Measurements from ENCODE around the gene C2CD4A.
"Not testable (repeated sequence)": the region's sequence is repeated elsewhere in the genome, so short reads cannot be mapped to it uniquely, and the experiment has no call there.

Gene C2CD4A

DNA sequence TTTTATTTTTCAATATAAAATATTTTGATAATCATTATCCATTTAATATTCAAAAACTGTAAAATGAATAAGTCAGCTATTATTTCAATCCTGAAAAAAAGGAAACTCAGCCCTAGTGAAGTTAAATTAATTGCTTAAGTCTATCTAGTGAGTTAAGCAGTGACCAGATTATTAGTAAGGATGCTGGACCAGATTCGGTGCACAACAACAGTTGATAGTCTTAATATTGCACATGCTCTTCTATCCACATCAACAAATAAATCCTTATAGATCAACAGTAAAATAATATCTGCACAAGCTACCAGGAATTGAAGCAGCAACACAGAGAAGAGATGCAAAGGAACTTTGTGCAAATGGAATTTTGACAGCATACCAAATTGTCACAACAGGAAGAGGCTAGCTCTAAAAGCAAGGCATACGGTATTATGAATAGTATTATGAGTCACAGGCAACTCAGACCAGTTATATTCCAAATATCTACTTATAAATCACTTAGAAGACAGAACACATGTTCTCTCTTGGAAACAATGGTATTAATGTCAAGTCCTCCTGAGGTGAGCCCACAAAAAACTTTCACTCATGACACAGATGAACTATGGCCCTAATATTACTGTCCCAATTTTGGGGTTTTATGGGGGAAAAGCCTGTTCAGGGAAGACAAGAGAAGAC is 31.4 kb upstream of the C2CD4A start:
- TF ChIP-seq, protein P1, sequence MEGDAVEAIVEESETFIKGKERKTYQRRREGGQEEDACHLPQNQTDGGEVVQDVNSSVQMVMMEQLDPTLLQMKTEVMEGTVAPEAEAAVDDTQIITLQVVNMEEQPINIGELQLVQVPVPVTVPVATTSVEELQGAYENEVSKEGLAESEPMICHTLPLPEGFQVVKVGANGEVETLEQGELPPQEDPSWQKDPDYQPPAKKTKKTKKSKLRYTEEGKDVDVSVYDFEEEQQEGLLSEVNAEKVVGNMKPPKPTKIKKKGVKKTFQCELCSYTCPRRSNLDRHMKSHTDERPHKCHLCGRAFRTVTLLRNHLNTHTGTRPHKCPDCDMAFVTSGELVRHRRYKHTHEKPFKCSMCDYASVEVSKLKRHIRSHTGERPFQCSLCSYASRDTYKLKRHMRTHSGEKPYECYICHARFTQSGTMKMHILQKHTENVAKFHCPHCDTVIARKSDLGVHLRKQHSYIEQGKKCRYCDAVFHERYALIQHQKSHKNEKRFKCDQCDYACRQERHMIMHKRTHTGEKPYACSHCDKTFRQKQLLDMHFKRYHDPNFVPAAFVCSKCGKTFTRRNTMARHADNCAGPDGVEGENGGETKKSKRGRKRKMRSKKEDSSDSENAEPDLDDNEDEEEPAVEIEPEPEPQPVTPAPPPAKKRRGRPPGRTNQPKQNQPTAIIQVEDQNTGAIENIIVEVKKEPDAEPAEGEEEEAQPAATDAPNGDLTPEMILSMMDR (IDR thresholded peaks at IDR 0.05; ENCODE audit: low read depth, low read length, missing control alignments): no peak
- no peak overlapping the region for H3K4me3 ChIP-seq (replicated peaks; ENCODE audit: low read depth, low read length)
- DNase-seq (ENCODE audit: extremely low read depth, low read depth): peak; percentile 42

DNA sequence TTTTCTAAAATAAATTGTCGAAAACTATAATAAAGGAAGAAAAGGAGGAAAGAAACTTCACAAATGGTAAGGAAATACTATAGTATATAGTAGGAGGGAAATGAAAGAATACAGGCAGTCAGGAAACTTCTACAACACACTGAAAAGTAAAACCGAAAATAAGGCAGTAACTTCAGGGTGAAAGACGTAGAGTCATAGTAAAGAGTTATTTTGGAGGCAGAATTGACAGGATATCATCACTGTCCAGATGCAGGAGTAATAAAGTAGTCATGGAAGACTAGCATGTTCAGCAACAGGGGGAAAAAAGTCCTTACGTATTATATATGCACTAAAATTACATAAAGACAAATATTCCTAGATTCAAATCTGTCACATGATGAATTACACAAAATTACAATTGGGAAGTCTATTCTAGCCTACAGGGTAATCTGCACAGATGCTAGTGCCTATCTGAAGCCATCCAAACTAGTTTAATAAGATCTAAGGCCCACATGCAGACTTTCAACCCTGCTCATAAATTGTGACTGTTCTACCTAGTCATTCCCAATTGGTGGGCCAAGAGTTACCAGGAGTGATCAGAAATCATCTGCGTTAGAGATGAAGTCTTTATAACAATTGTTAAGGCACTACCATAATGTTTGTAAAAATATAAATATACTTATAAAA is 20.6 kb upstream of the C2CD4A start:
- H3K4me3 ChIP-seq (replicated peaks; ENCODE audit: low read depth, low read length): no peak overlapping the region
- TF ChIP-seq, protein P1 (IDR thresholded peaks at IDR 0.05; ENCODE audit: low read depth, low read length, missing control alignments): no peak
- DNase-seq (ENCODE audit: extremely low read depth, low read depth): no peak

DNA sequence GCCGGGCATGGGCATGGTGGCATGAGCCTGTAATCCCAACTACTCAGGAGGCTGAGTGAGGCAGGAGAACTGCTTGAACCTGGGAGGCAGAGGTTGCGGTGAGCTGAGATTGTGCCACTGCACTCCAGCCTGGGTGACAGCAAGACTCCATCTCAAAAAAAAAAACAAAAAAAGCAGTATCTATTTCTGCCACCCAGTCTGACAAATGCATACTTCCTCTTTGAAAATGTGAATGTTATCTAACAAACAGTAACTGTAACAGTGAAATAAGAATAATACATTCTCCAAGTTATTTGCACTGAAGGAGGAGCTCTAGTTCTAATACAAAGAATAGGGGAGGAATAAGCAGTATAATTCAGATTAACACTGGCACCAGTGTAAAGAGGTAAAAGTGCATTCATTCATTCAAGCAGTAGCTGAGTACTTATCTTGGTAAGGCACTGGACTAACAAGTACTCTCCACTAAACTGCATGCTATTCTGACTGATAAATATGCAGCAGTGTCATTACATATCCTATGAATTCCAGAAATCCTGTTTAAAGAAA is 19.4 kb upstream of the C2CD4A start:
- DNase-seq (ENCODE audit: extremely low read depth, low read depth): no peak
- H3K4me3 ChIP-seq (replicated peaks; ENCODE audit: low read depth, low read length): no peak overlapping the region
- TF ChIP-seq, protein P1 (IDR thresholded peaks at IDR 0.05; ENCODE audit: low read depth, low read length, missing control alignments): no peak

DNA sequence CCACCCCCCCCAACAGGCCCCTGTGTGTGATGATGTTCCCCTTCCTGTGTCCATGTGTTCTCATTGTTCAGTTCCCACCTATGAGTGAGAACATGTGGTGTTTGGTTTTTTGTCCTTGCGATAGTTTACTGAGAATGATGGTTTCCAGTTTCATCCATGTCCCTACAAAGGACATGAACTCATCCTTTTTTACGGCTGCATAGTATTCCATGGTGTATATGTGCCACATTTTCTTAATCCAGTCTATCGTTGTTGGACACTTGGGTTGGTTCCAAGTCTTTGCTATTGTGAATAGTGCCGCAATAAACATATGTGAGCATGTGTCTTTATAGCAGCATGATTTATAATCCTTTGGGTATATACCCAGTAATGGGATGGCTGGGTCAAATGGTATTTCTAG is 18.5 kb upstream of the C2CD4A start:
- H3K4me3 ChIP-seq (replicated peaks; ENCODE audit: low read depth, low read length); DNase-seq (ENCODE audit: extremely low read depth, low read depth): not testable (repeated sequence)

DNA sequence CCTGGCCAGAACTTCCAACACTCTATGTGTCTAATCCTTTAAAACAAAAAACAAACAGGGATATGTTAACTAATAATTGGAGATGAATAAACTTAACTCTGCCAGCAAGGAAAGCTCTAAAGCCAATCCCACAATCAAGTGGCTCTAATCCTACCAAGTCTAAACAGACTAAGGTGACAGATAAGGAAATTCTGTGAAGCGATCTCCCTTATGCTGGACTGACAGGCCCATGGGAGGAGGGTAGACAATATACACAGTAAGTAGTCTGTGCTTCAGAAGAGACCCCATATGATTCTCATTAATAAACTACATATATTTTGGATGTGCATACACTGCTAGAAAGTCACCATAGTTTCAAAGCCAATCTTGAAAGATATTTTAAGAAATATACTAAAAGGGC is 16.7 kb upstream of the C2CD4A start:
- TF ChIP-seq, protein P1 (IDR thresholded peaks at IDR 0.05; ENCODE audit: low read depth, low read length, missing control alignments): no peak

DNA sequence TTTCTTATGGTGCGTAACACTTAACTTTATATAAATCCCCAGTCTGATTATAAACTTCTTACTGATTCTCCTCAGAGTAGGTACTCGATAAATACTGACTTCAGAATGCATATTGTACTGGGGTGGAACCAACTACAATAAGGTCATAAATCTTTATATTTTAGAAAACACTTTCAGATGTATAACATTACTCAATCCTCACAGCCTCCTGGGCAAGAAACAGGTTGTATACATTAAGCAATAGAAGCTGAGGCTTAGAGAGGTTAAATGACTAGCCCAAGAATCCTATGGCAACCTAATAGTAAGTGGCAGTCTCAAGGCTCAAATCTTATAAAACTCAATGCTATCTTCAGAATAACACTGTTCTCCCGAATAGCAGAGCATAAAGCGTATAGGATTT is 15.6 kb upstream of the C2CD4A start:
- TF ChIP-seq, protein P1 (IDR thresholded peaks at IDR 0.05; ENCODE audit: low read depth, low read length, missing control alignments): no peak
- H3K4me3 ChIP-seq (replicated peaks; ENCODE audit: low read depth, low read length): no peak overlapping the region
- DNase-seq (ENCODE audit: extremely low read depth, low read depth): no peak

More for the DNA sequence above, 16.7 kb upstream of the C2CD4A start:
- no peak for DNase-seq (ENCODE audit: extremely low read depth, low read depth)
- H3K4me3 ChIP-seq (replicated peaks; ENCODE audit: low read depth, low read length): no peak overlapping the region

DNA sequence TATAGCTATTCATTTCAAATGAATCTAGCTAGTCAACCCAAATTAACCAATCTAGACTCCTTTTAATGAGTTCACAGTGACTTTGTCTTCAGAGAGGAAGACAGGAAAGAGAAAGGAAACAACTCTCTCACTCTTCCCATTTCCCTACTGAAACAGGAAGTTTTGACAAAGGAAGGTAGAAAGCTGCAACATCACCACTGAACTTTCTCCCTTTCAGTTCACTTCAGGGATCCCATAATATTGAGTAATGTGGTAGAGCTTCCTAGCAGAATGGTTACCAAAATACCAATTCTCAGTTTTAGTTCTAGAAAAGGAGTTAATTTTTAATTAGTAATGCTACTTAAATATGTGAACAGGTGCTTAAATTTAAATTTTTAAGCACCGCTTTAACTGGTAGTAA is 14.1 kb upstream of the C2CD4A start:
- TF ChIP-seq, protein P1 (IDR thresholded peaks at IDR 0.05; ENCODE audit: low read depth, low read length, missing control alignments): no peak
- no peak for DNase-seq (ENCODE audit: extremely low read depth, low read depth)
- H3K4me3 ChIP-seq (replicated peaks; ENCODE audit: low read depth, low read length): no peak overlapping the region
